Neural progenitor cell (in vitro differentiated cells): ENCODE results near the gene VPS16. TPM values are rescaled to one million over a fixed set of nuclear protein-coding genes. Genes with fewer than 3 reads are reported as not detected.

ENCODE experiments used
- DNase-seq: peaks from one replicate; pipeline ENCODE4 v3.0.0-alpha.2; 2016; ENCODE audit warnings: low spot score
- H2AFZ ChIP-seq: fragments of 200-600 bp; sonication (generic); replicated peaks from 2 replicates; pipeline ENCODE4 v1.6.1; 2016; ENCODE audit warnings: antibody characterized with exemption
- H3F3A ChIP-seq: fragments of 200-600 bp; sonication (generic); 2 replicates; pipeline ENCODE4 v1.6.1; 2016; ENCODE audit warnings: antibody characterized with exemption, low read depth
- H3K27ac ChIP-seq: fragments of 200-600 bp; sonication (generic); 2 replicates; pipeline ENCODE4 v1.5.1; 2016; ENCODE audit warnings: mild to moderate bottlenecking
- H3K27me3 ChIP-seq: fragments of 200-600 bp; sonication (generic); 2 replicates; pipeline ENCODE4 v1.6.1; 2016; ENCODE audit warnings: mild to moderate bottlenecking, moderate library complexity
- H3K36me3 ChIP-seq: fragments of 200-600 bp; sonication (generic); 2 replicates; pipeline ENCODE4 v1.5.1; 2016
- H3K4me1 ChIP-seq: fragments of 200-600 bp; sonication (generic); 2 replicates; pipeline ENCODE4 v1.6.1; 2016; ENCODE audit warnings: mixed run types
- H3K4me2 ChIP-seq: fragments of 200-600 bp; sonication (generic); 2 replicates; pipeline ENCODE4 v1.6.1; 2016
- H3K4me3 ChIP-seq: fragments of 200-600 bp; sonication (generic); 2 replicates; pipeline ENCODE4 v1.5.1; 2016
- H3K79me2 ChIP-seq: fragments of 200-600 bp; sonication (generic); 2 replicates; pipeline ENCODE4 v1.6.1; 2016; ENCODE audit warnings: low read depth
- H3K9ac ChIP-seq: fragments of 200-600 bp; sonication (generic); 2 replicates; pipeline ENCODE4 v1.6.1; 2016
- H3K9me3 ChIP-seq: fragments of 200-600 bp; sonication (generic); 2 replicates; pipeline ENCODE4 v1.5.1; 2016; ENCODE audit warnings: low read depth
- H4K20me1 ChIP-seq: fragments of 200-600 bp; sonication (generic); 2 replicates; pipeline ENCODE4 v1.6.1; 2016; ENCODE audit warnings: low read depth
- H3K27ac Mint-ChIP-seq: 3 replicates; pipeline ENCODE4 v1.8.0; 2021; ENCODE audit warnings: mixed read lengths
- H3K27me3 Mint-ChIP-seq: 2 replicates; pipeline ENCODE4 v1.8.0; 2022; ENCODE audit warnings: low read depth, mild to moderate bottlenecking, inconsistent platforms, moderate library complexity, mixed read lengths; ENCODE audit not compliant: insufficient read depth
- H3K36me3 Mint-ChIP-seq: 3 replicates; pipeline ENCODE4 v1.8.0; 2021; ENCODE audit warnings: mixed read lengths
- H3K4me1 Mint-ChIP-seq: 3 replicates; pipeline ENCODE4 v1.8.0; 2021; ENCODE audit warnings: mixed read lengths
- H3K4me3 Mint-ChIP-seq: 3 replicates; pipeline ENCODE4 v1.8.0; 2021; ENCODE audit warnings: mild to moderate bottlenecking, moderate library complexity, mixed read lengths
- H3K9me3 Mint-ChIP-seq: 3 replicates; pipeline ENCODE4 v1.8.0; 2020; ENCODE audit warnings: mixed read lengths
- EZH2 ChIP-seq: fragments of 200-600 bp; sonication (generic); IDR thresholded peaks from 2 replicates; pipeline ENCODE4 v1.6.1; 2017; ENCODE audit warnings: antibody characterized with exemption, mild to moderate bottlenecking, moderate library complexity
- EZH2phosphoT487 ChIP-seq: fragments of 200-600 bp; sonication (generic); IDR thresholded peaks from 2 replicates; pipeline ENCODE4 v1.6.1; 2017; ENCODE audit warnings: antibody characterized with exemption
- total RNA-seq: library from RNA; depleted of rRNA; stranded (reverse); fragments of >200 nt; gene quantifications from 2 replicates; pipeline ENCODE4 v1.2.3, GENCODE V29; 2015; ENCODE audit warnings: low replicate concordance
- TF ChIP-seq, protein P1 (sequence below): fragments of 200-600 bp; sonication (generic); IDR thresholded peaks from 2 replicates; pipeline ENCODE4 v1.5.1; 2017; ENCODE audit warnings: antibody characterized with exemption, mild to moderate bottlenecking

The VPS16 gene
- total RNA-seq, 1 donor from 2014 or later = 27.6 TPM

DNA sequence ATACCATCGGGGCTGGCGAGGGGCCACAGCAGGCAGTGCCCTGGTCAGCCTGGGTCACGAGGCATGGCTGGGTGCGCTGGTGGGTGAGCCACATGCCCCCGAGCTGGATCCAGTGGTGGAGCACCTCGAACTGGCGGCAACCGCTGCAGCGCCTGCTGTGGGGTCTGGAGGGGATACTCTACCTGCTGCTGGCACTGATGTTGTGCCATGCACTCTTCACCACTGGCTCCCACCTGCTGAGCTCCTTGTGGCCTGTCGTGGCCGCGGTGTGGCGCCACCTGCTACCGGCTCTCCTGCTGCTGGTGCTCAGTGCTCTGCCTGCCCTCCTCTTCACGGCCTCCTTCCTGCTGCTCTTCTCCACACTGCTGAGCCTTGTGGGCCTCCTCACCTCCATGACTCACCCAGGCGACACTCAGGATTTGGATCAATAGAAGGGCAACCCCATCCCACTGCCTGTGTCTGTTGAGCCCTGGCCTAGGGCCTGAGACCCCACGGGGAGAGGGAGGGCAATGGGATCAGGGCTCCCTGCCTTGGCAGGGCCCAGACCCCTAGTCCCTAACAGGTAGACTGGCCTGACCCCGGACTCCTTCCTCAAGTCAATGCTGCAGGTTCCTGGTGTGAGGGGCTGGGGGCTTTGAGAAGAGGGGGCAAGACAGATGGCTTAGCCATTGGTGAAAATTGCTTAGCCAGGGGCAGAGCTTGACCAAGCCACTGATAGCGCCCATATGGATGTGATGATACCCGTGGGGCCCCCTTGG is 23.8 kb upstream of the VPS16 start:
- Histone ChIP-seq H3K27me3 (peaks cover 41% of the 10 kb centered on the region), H3F3A (peaks cover 15% of the 10 kb centered on the region), H3K9ac (no peak overlapping the region), H3K27ac (no peak overlapping the region), H4K20me1 (no peaks in the 10 kb centered on the region), H3K4me3 (no peak overlapping the region), H3K4me1 (peaks cover 15% of the 10 kb centered on the region), H3K4me2 (no peak overlapping the region), H3K9me3 (no peaks in the 10 kb centered on the region), H3K36me3 (no peaks in the 10 kb centered on the region), H3K79me2 (no peaks in the 10 kb centered on the region), H2AFZ (no peak overlapping the region)
- H3K4me1 Mint-ChIP-seq = peaks cover 16% of the 10 kb centered on the region
- no peak overlapping the region for H3K27ac Mint-ChIP-seq
- peaks cover 28% of the 10 kb centered on the region for H3K27me3 Mint-ChIP-seq
- H3K4me3 Mint-ChIP-seq = no peak overlapping the region
- no peaks in the 10 kb centered on the region for H3K36me3 Mint-ChIP-seq
- peak; percentile 33 for DNase-seq
- H3K9me3 Mint-ChIP-seq = peaks cover 24% of the 10 kb centered on the region
- TF ChIP-seq EZH2phosphoT487 = no peak
- TF ChIP-seq, protein P1, sequence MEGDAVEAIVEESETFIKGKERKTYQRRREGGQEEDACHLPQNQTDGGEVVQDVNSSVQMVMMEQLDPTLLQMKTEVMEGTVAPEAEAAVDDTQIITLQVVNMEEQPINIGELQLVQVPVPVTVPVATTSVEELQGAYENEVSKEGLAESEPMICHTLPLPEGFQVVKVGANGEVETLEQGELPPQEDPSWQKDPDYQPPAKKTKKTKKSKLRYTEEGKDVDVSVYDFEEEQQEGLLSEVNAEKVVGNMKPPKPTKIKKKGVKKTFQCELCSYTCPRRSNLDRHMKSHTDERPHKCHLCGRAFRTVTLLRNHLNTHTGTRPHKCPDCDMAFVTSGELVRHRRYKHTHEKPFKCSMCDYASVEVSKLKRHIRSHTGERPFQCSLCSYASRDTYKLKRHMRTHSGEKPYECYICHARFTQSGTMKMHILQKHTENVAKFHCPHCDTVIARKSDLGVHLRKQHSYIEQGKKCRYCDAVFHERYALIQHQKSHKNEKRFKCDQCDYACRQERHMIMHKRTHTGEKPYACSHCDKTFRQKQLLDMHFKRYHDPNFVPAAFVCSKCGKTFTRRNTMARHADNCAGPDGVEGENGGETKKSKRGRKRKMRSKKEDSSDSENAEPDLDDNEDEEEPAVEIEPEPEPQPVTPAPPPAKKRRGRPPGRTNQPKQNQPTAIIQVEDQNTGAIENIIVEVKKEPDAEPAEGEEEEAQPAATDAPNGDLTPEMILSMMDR = peak; percentile 38

GRCh38 chr20:2817341-2817726 is 23.2 kb upstream of the VPS16 start:
- Histone ChIP-seq H4K20me1 (no peaks in the 10 kb centered on the region), H3K36me3 (no peaks in the 10 kb centered on the region), H3K4me1 (peaks cover 20% of the 10 kb centered on the region), H3K79me2 (no peaks in the 10 kb centered on the region), H3K27ac (no peak overlapping the region), H3K4me3 (no peak overlapping the region), H3F3A (peaks cover 19% of the 10 kb centered on the region), H3K9me3 (no peaks in the 10 kb centered on the region), H2AFZ (no peak overlapping the region), H3K9ac (no peak overlapping the region), H3K27me3 (peaks cover 41% of the 10 kb centered on the region), H3K4me2 (no peak overlapping the region)
- Mint-ChIP-seq H3K27me3 (peaks cover 28% of the 10 kb centered on the region), H3K27ac (no peak overlapping the region), H3K9me3 (peaks cover 18% of the 10 kb centered on the region), H3K36me3 (no peaks in the 10 kb centered on the region), H3K4me1 (peaks cover 17% of the 10 kb centered on the region), H3K4me3 (no peak overlapping the region)
- TF ChIP-seq EZH2 (no peak), EZH2phosphoT487 (no peak)
- TF ChIP-seq, protein P1 = no peak
- no peak for DNase-seq

- Histone ChIP-seq H3K27ac (no peak overlapping the region), H3F3A (peaks cover 19% of the 10 kb centered on the region), H3K4me3 (no peak overlapping the region), H2AFZ (no peak overlapping the region), H3K27me3 (peaks cover 40% of the 10 kb centered on the region), H4K20me1 (no peaks in the 10 kb centered on the region), H3K4me2 (no peak overlapping the region), H3K36me3 (no peaks in the 10 kb centered on the region), H3K9ac (no peak overlapping the region), H3K79me2 (no peaks in the 10 kb centered on the region), H3K4me1 (peaks cover 20% of the 10 kb centered on the region), H3K9me3 (no peaks in the 10 kb centered on the region)
- DNase-seq = no peak
- Mint-ChIP-seq H3K27me3 (peaks cover 24% of the 10 kb centered on the region), H3K27ac (no peak overlapping the region), H3K4me3 (no peak overlapping the region), H3K9me3 (peaks cover 15% of the 10 kb centered on the region), H3K4me1 (peaks cover 17% of the 10 kb centered on the region), H3K36me3 (no peaks in the 10 kb centered on the region)
- TF ChIP-seq, protein P1 = no peak
- TF ChIP-seq EZH2phosphoT487 = no peak
- no peak for TF ChIP-seq EZH2
Observed at GRCh38 chr20:2817891-2818595, 22.5 kb upstream of the VPS16 start.
